Measurements from ENCODE around the gene BIRC7. TPM values are rescaled to one million over a fixed set of nuclear protein-coding genes. Genes with fewer than 3 reads are reported as not detected.

BIRC7 gene
- total RNA-seq, 2 experiments from 2014 or later, result not detected

GRCh38 chr20:63265891-63266515, 30.3 kb downstream of the BIRC7 start:
- no peak overlapping the region for H3K27ac Mint-ChIP-seq
- peaks cover 5% of the 10 kb centered on the region for H3K4me1 Mint-ChIP-seq (ENCODE audit: low read depth)
- no peak overlapping the region for H3K4me3 Mint-ChIP-seq
- no peak for DNase-seq
- Histone ChIP-seq H3K4me1 (ENCODE audit: insufficient read depth, low read length) (peaks cover 5% of the 10 kb centered on the region), H3K36me3 (ENCODE audit: insufficient read depth, low read length) (no peaks in the 10 kb centered on the region), H3K9me3 (ENCODE audit: control insufficient read depth in 1 of 2, insufficient read depth in 1 of 2, low read length in 2 of 2) (no peaks in the 10 kb centered on the region), H3K27me3 (ENCODE audit: control insufficient read depth in 1 of 2, insufficient read depth in 2 of 2, low read length in 2 of 2) (peaks cover 14 to 17% of the 10 kb centered on the region in 2 experiments), H3K27ac (ENCODE audit: low read depth in 1 of 2, low read length in 2 of 2) (no peak overlapping the region), H3K4me3 (ENCODE audit: low read length) (no peak overlapping the region)
- ATAC-seq (ENCODE audit: poor library complexity), result no peak
- no peak for TF ChIP-seq CTCF (IDR thresholded peaks at IDR 0.05)
- H3K27me3 Mint-ChIP-seq, result peaks cover 22% of the 10 kb centered on the region
- intact Hi-C loops (cut with DNase I, micrococcal nuclease), result no loop called here
- no peaks in the 10 kb centered on the region for H3K36me3 Mint-ChIP-seq (ENCODE audit: low read depth)
- ChIA-PET POLR2A (no interaction called here), CTCF (interaction anchor here (1.3 kb wide), 1 partner anchor 43 kb away, joined by 4 read pairs; no protein-coding TSS in a partner anchor)
- H3K9me3 Mint-ChIP-seq, result no peaks in the 10 kb centered on the region

- Histone ChIP-seq H3K4me1 (ENCODE audit: insufficient read depth, low read length) (peaks cover 7% of the 10 kb centered on the region), H3K4me3 (ENCODE audit: low read length) (no peak overlapping the region), H3K36me3 (ENCODE audit: insufficient read depth, low read length) (no peaks in the 10 kb centered on the region), H3K27ac (ENCODE audit: low read depth in 1 of 2, low read length in 2 of 2) (no peak overlapping the region), H3K27me3 (ENCODE audit: control insufficient read depth in 1 of 2, insufficient read depth in 2 of 2, low read length in 2 of 2) (peaks cover 12 to 17% of the 10 kb centered on the region in 2 experiments), H3K9me3 (ENCODE audit: control insufficient read depth in 1 of 2, insufficient read depth in 1 of 2, low read length in 2 of 2) (no peaks in the 10 kb centered on the region)
- Mint-ChIP-seq H3K27me3 (peaks cover 13% of the 10 kb centered on the region), H3K27ac (no peak overlapping the region), H3K4me1 (ENCODE audit: low read depth) (peaks cover 12% of the 10 kb centered on the region), H3K36me3 (ENCODE audit: low read depth) (no peaks in the 10 kb centered on the region), H3K9me3 (no peaks in the 10 kb centered on the region), H3K4me3 (no peak overlapping the region)
- ChIA-PET POLR2A (no interaction called here), CTCF (no interaction called here)
- ATAC-seq (ENCODE audit: poor library complexity) (no peak), DNase-seq (no peak)
- no peak for TF ChIP-seq CTCF (IDR thresholded peaks at IDR 0.05)
- intact Hi-C loops (cut with DNase I, micrococcal nuclease), result no loop called here
Measured at GRCh38 chr20:63267691-63268090, 32.0 kb downstream of the BIRC7 start.

GRCh38 chr20:63268256-63268655, 32.6 kb downstream of the BIRC7 start:
- TF ChIP-seq CTCF (IDR thresholded peaks at IDR 0.05), result no peak
- H3K4me1 Mint-ChIP-seq (ENCODE audit: low read depth), result peaks cover 13% of the 10 kb centered on the region
- no peak for DNase-seq
- peaks cover 1% of the 10 kb centered on the region for H3K36me3 Mint-ChIP-seq (ENCODE audit: low read depth)
- POLR2A ChIA-PET, result no interaction called here
- H3K27me3 ChIP-seq (ENCODE audit: control insufficient read depth in 1 of 2, insufficient read depth in 2 of 2, low read length in 2 of 2), result peaks cover 6 to 17% of the 10 kb centered on the region in 2 experiments
- intact Hi-C loops (cut with DNase I, micrococcal nuclease), result no loop called here
- no peak overlapping the region for H3K27ac ChIP-seq (ENCODE audit: low read depth in 1 of 2, low read length in 2 of 2)
- H3K4me1 ChIP-seq (ENCODE audit: insufficient read depth, low read length), result peaks cover 10% of the 10 kb centered on the region
- no peaks in the 10 kb centered on the region for H3K9me3 ChIP-seq (ENCODE audit: control insufficient read depth in 1 of 2, insufficient read depth in 1 of 2, low read length in 2 of 2)
- H3K36me3 ChIP-seq (ENCODE audit: insufficient read depth, low read length), result no peaks in the 10 kb centered on the region
- H3K9me3 Mint-ChIP-seq, result no peaks in the 10 kb centered on the region
- no peak for ATAC-seq (ENCODE audit: poor library complexity)
- CTCF ChIA-PET, result no interaction called here
- no peak overlapping the region for H3K27ac Mint-ChIP-seq
- no peak overlapping the region for H3K4me3 Mint-ChIP-seq
- no peak overlapping the region for H3K4me3 ChIP-seq (ENCODE audit: low read length)
- H3K27me3 Mint-ChIP-seq, result peaks cover 8% of the 10 kb centered on the region

All from CD4-positive, alpha-beta T cell (primary cell).